DOHH2 (cell line): ENCODE results near the gene PKHD1.

ENCODE experiments used
- H3F3A ChIP-seq: fragments of 200-600 bp; sonication (generic), shearing (Covaris generic); 2 replicates; pipeline ENCODE4 v1.6.0; 2016; ENCODE audit warnings: antibody characterized with exemption, mild to moderate bottlenecking; ENCODE audit not compliant: control insufficient read depth, insufficient read depth
- H3K27ac ChIP-seq: fragments of 200-600 bp; sonication (generic); 2 replicates; pipeline ENCODE4 v1.5.1; 2014; ENCODE audit warnings: low read depth, mild to moderate bottlenecking, low read length, moderate library complexity
- H3K27me3 ChIP-seq: fragments of 200-600 bp; sonication (generic); 2 replicates; pipeline ENCODE4 v1.6.1; 2014; ENCODE audit warnings: mild to moderate bottlenecking, low read length, mixed read lengths; ENCODE audit not compliant: control insufficient read depth
- H3K36me3 ChIP-seq: fragments of 200-600 bp; sonication (generic); 2 replicates; pipeline ENCODE4 v1.6.1; 2014; ENCODE audit warnings: mild to moderate bottlenecking, low read length, moderate library complexity, mixed read lengths; ENCODE audit not compliant: control insufficient read depth
- H3K4me1 ChIP-seq: fragments of 200-600 bp; sonication (generic); 2 replicates; pipeline ENCODE4 v1.6.1; 2014; ENCODE audit warnings: mild to moderate bottlenecking, low read length, mixed read lengths; ENCODE audit not compliant: control insufficient read depth
- H3K4me2 ChIP-seq: fragments of 200-600 bp; sonication (generic); 2 replicates; pipeline ENCODE4 v1.6.0; 2014; ENCODE audit warnings: mild to moderate bottlenecking, low read length, moderate library complexity
- H3K4me3 ChIP-seq: fragments of 200-600 bp; sonication (generic); 2 replicates; pipeline ENCODE4 v1.5.1; 2014; ENCODE audit warnings: mild to moderate bottlenecking, low read length, mixed read lengths
- H3K79me2 ChIP-seq: fragments of 200-600 bp; sonication (generic); 2 replicates; pipeline ENCODE4 v1.6.1; 2014; ENCODE audit warnings: mild to moderate bottlenecking, low read length, mixed read lengths; ENCODE audit not compliant: control insufficient read depth
- H3K9me2 ChIP-seq: fragments of 200-600 bp; sonication (generic); replicated peaks from 2 replicates; pipeline ENCODE4 v1.6.1; 2014; ENCODE audit warnings: mild to moderate bottlenecking, low read length, mixed read lengths; ENCODE audit not compliant: control insufficient read depth
- H3K9me3 ChIP-seq: fragments of 200-600 bp; sonication (generic); 2 replicates; pipeline ENCODE4 v1.6.1; 2014; ENCODE audit warnings: antibody characterized with exemption, low read length, mixed read lengths; ENCODE audit not compliant: control insufficient read depth, insufficient read depth
- H4K20me1 ChIP-seq: fragments of 200-600 bp; sonication (generic); 2 replicates; pipeline ENCODE4 v1.6.0; 2014; ENCODE audit warnings: low read depth, mild to moderate bottlenecking, antibody characterized with exemption, low read length, moderate library complexity; ENCODE audit not compliant: control insufficient read depth, insufficient read depth
- EZH2phosphoT487 ChIP-seq: fragments of 200-600 bp; sonication (generic); IDR thresholded peaks from 2 replicates; pipeline ENCODE4 v1.6.1; 2017; ENCODE audit warnings: borderline replicate concordance, mild to moderate bottlenecking, antibody characterized with exemption, low read length, moderate library complexity, mixed read lengths
- TF ChIP-seq, protein P1 (sequence below): fragments of 200-600 bp; sonication (generic); IDR thresholded peaks from one replicate; pipeline ENCODE4 v1.5.1; 2014; ENCODE audit warnings: antibody characterized with exemption, mild to moderate bottlenecking, low read depth, low read length; ENCODE audit not compliant: poor library complexity, severe bottlenecking

The PKHD1 gene

DNA sequence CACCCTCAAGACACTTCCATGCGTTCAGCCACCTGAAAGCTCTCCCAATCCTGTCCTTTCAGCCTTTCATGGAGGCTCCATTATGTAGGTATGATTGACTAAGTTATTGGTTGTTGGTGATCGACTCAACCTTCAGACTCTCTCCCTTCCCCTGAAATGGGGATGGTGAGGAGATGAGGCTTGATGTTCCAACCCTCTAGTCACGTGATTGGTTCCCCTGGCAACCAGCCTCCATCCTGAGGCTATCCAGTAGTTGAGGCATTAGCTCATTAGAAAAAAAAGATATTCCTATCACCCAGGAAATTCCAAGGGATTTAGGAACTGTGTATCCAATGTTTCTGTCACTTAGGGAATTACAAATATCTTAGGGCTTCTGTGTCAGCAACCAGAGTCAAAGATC lies 426.6 kb downstream of the PKHD1 start:
- Histone ChIP-seq H3K79me2 (no peaks in the 10 kb centered on the region), H4K20me1 (no peaks in the 10 kb centered on the region), H3K36me3 (no peaks in the 10 kb centered on the region), H3K9me2 (no peaks in the 10 kb centered on the region), H3K27ac (no peak overlapping the region), H3K9me3 (no peaks in the 10 kb centered on the region), H3K4me1 (no peaks in the 10 kb centered on the region), H3K4me3 (no peak overlapping the region), H3K4me2 (no peak overlapping the region), H3K27me3 (no peaks in the 10 kb centered on the region), H3F3A (no peaks in the 10 kb centered on the region)
- TF ChIP-seq, protein P1, sequence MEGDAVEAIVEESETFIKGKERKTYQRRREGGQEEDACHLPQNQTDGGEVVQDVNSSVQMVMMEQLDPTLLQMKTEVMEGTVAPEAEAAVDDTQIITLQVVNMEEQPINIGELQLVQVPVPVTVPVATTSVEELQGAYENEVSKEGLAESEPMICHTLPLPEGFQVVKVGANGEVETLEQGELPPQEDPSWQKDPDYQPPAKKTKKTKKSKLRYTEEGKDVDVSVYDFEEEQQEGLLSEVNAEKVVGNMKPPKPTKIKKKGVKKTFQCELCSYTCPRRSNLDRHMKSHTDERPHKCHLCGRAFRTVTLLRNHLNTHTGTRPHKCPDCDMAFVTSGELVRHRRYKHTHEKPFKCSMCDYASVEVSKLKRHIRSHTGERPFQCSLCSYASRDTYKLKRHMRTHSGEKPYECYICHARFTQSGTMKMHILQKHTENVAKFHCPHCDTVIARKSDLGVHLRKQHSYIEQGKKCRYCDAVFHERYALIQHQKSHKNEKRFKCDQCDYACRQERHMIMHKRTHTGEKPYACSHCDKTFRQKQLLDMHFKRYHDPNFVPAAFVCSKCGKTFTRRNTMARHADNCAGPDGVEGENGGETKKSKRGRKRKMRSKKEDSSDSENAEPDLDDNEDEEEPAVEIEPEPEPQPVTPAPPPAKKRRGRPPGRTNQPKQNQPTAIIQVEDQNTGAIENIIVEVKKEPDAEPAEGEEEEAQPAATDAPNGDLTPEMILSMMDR: no peak
- no peak for TF ChIP-seq EZH2phosphoT487

GRCh38 chr6:51657491-51657890 lies 429.9 kb downstream of the PKHD1 start:
- H3K4me2 ChIP-seq: no peak overlapping the region
- no peaks in the 10 kb centered on the region for H3K27me3 ChIP-seq
- H3K9me3 ChIP-seq: no peaks in the 10 kb centered on the region
- no peaks in the 10 kb centered on the region for H3K4me1 ChIP-seq
- H3K79me2 ChIP-seq: no peaks in the 10 kb centered on the region
- no peaks in the 10 kb centered on the region for H4K20me1 ChIP-seq
- H3F3A ChIP-seq: no peaks in the 10 kb centered on the region
- TF ChIP-seq, protein P1: no peak
- TF ChIP-seq EZH2phosphoT487: no peak
- no peak overlapping the region for H3K27ac ChIP-seq
- H3K36me3 ChIP-seq: no peaks in the 10 kb centered on the region
- H3K9me2 ChIP-seq: no peaks in the 10 kb centered on the region
- no peak overlapping the region for H3K4me3 ChIP-seq

DNA sequence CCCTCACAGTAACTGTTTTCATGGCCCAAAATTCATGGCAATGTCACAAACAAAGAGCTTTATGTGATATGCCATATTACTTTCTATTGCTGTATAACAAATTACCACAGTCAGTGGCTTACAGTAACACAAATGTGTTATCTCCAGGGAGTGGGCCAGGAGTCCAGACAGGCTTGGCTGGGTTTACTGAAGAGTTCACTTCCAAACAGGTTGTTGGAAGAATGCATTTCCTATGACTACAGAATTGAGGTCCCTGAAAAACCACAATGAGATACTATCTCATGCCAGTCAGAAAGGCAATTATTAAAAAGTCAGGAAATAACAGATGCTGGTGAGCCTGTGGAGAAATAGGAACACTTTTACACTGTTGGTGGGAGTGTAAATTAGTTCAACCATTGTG lies 431.9 kb downstream of the PKHD1 start:
- Histone ChIP-seq H3K4me3 (no peak overlapping the region), H3K4me2 (no peak overlapping the region), H3K9me2 (no peaks in the 10 kb centered on the region), H3K79me2 (no peaks in the 10 kb centered on the region), H3K36me3 (no peaks in the 10 kb centered on the region), H3K27ac (no peak overlapping the region), H3K9me3 (no peaks in the 10 kb centered on the region), H3F3A (no peaks in the 10 kb centered on the region), H4K20me1 (no peaks in the 10 kb centered on the region), H3K4me1 (no peaks in the 10 kb centered on the region), H3K27me3 (no peaks in the 10 kb centered on the region)
- TF ChIP-seq, protein P1: no peak
- no peak for TF ChIP-seq EZH2phosphoT487

DNA sequence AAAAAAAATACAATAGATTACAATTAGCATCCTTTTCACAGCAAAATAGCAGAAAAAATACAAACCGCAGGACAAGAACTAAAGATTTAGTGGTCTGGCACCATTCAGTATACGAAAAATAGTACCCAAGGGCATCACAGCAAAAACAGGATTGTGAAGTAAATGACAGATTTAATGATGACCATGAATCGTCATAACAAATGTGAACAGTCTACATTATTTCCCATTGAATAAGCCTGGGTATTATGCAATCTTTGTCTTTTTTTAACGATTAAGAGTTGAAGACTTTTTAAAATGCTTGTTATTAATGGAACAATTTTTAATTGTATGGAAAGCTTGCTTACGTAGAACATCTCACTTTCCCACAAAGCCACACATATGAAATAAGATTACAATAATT lies 432.8 kb downstream of the PKHD1 start:
- Histone ChIP-seq H3K27me3 (no peaks in the 10 kb centered on the region), H3K9me2 (no peaks in the 10 kb centered on the region), H3F3A (no peaks in the 10 kb centered on the region), H3K4me3 (no peak overlapping the region), H3K9me3 (no peaks in the 10 kb centered on the region), H3K79me2 (no peaks in the 10 kb centered on the region), H3K36me3 (no peaks in the 10 kb centered on the region), H3K27ac (no peak overlapping the region), H4K20me1 (no peaks in the 10 kb centered on the region), H3K4me1 (no peaks in the 10 kb centered on the region), H3K4me2 (no peak overlapping the region)
- TF ChIP-seq EZH2phosphoT487: no peak
- TF ChIP-seq, protein P1: no peak
